IPS-NIHi7 (cell line): ENCODE results near the gene SLC26A6.

Experiments used
- DNase-seq: peaks from one replicate; pipeline ENCODE4 v3.0.0; 2012; ENCODE audit warnings: mixed read lengths; ENCODE audit errors: extremely low spot score

SLC26A6 gene

DNA sequence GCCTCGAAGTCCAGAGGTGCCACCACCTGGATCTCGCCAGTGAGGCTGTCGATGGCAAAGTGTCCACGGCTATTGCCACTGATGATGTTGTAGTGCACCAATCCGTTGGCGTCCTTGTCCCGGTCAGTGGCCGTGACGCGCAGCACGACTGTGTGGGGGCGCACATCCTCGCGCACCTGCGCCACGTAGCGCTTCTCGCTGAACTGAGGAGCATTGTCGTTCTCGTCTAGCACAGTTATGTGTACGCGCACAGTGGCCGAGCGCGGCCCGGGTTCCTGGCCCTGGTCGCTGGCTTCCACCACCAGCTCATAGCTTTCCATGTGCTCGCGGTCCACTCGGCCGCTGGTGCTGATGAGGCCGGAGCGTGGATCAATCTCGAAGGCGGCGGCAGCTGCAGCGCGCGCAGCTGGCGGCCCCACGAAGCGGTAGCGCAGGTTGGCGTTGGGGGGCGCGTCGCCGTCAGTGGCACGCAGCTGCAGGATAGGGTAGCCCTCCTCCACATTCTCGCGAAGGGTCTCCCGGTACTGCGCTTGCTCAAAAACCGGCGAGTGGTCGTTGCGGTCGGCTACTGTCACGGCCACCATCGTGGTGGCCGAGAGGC lies 25.6 kb upstream of the SLC26A6 start:
- DNase-seq: no peak

DNA sequence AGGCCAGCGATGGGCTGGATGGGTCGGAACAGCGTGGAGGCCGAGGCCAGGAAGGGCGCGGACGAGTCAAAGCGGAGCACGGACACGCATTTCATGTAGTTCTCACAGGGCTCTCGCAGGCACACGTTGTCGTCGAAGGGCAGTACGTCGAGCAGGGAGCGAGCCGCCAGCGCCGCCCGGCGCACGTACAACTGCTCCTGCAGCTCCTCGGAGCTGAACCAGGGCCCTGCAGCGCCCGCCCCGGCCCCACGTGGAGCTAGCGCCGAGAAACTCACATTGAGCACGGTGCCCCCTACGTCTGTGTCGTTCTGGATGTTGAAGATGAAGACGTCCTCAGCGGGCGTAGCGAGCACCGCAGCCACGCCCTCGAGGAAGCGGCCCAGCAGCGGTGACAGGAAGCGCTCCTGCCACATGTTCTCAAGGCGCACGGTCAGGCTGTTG lies 21.6 kb upstream of the SLC26A6 start:
- no peak for DNase-seq

DNA sequence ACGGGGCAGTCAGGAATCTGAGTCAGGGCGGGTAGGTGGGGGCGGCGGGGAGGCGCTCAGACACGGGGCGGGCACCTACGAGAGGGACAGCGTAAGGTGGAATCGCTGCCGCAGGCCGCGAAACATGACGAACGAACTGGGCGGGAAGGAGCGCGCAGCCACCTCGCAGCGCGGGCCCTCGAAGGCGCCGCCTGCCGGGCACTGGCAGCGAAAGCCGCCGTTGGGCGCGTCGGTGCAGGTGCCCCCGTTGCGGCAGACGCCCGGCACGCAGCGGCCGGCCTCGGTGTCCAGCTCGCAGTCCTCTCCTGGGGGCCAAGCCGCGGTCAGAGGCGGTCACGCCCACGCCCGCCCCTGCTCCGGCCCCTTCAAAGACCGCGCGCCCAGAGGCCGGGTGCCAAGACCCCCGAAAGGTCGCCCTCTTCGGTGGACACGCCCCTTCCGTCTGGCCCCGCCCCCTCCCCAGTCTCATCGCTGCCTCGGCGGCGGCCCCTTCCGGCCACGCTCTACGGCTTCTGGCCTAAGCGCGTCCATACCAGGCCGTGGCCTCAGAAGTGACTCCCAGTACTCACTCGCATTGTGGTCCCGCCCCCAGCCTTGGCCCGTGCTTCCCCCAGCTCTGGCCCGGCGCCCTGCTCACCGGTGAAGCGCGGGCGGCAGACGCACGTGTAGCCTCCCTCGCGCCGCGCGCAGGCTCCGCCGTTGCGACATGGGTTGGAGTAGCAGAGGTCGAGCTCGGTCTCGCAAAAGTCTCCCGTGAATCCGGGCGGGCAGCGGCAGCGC lies 21.0 kb upstream of the SLC26A6 start:
- peak; percentile 98 for DNase-seq

DNA sequence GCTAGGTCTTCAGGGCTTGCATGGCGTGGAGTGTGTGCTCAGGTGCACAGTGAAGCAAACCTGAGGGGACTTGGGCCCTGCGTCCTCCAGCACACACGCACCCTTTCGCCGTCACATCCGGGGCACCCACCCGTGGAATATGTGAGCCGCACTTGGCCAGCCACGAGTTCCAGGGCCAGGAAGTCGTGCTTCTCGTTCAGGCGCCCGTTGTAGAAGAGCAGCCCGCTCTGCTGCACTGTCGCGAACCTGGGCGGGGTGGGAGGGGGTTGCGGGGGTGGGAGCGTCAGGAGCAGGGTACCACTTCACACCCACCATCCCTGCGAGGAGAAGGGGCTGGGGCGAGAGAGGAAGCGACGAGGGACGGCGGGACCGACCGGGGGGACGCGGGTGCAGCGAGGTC lies 20.3 kb upstream of the SLC26A6 start:
- DNase-seq: no peak

DNA sequence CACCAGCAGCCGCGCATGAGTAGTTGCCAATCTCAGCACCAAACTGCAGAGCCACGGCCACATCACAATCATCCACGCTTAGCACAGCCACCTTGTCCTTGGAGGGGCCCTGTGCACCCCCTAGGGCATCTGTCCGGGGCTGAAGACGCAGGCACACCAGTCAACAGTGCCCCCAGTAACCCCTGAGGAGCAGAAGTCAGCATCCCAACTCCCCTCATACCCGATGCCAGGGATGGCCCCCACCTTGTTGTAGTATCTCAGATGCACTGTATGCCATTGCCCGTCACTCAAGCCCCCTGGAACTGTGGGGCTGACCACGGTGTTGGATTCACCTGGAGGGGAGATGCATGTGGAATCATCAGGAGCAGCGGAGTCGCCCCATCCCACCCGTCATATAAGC lies 19.8 kb upstream of the SLC26A6 start:
- no peak for DNase-seq

DNA sequence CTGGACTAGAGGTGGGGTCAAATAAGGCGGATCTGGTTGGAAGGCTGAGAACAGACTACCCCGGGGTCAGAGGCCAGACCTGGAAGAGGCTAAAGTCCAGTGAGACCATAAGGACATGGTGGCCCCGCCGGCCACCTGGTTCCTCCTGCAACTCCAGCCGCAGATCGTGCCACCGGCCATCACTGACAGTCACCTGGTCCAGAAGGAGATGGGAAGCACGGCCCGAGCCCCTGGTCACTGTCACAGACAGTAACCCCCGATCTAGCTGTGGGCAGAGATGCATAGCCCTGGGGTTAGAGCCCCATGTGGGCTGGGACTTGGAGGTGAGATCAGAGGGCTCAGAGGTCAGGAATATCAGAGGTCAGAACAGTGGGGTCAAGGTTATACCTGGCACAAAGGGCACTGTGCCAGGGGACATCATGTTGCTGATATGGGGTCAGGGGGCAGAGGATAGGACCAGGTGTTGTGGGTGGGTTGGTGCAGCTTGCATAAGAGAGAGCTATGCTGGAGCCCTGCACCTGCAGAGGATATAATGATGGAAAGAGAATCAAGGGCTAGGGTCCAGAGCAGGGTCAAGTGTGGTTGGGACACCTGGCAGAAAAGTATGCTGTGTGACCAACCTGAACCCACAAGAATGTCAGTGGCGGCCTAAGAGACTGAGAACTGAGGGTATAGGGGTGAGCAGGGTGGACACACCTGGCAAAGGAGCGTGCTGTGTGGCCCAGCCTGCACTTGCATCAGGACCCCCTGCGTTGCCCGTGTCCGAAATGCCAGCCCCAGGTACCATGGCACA lies 17.9 kb upstream of the SLC26A6 start:
- no peak for DNase-seq

DNA sequence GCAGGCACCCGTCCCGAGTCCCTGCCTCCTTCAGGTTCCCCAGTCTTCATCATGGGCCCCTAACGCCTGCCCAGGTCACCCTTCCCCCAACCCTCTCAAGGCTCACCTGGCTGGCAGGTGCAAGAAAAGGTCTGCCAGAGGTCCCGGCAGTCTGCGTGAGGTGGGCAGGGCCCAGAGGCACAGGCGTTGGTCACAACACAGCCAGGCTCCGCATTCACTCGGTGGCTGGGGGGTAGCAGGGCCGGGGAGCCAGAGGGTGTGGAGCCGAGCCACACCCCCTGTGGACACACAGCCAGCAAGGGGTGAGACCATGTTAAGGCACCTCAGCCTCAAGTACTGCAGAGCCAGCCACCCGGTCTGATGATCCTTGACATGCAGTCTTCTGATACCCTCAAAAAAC lies 16.5 kb upstream of the SLC26A6 start:
- no peak for DNase-seq

DNA sequence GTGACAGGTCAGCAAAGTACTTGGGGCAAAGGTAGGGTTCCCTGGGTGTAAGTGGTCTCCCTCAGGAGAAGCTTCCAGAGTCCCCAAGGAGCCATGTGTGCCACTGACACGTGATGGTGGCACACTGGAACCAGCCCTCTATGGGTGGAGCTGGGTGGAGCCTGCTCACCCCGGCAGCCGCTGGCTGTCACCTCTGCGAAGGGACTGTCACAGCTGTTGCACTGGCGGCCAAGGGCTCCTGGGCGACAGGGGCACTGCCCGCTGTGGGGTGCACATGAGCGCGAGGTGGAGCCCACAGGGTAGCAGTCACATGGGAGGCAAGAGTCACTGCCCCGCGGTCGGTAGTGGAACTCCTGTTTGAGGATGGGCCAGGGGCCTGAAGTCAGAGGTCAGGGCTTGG lies 15.5 kb upstream of the SLC26A6 start:
- DNase-seq: no peak

DNA sequence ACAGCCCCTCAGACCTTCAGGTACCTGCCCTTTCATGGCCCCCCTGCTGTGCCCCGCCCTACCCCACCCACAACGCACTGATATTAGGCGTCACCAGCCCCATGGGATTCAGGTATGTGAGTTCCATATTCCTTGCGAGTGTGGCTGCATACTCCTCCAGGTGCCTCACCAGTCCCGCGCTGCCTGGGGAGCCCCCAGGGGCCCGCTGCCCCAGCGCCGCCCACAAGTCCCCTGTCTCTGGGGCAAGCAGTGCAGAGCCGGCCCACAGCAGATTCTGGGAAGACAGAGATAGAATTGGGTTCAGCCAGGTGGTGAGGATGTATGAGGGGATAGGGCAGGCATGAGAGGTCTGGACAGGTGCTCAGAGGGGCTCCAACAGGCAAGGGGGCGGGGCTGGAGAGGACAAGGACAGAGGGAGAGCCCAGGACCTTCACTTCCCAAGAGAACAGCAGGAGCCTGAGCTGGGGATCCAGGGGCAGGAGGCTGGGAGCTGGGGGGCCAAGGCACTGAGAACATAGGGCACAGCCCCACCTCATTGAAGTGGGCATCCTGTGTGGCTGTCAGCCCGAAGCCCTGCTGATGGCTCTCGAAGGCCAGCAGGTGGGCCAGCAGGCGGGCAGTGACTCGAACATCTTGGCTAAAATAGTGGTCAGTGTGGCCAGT lies 13.1 kb upstream of the SLC26A6 start:
- no peak for DNase-seq

DNA sequence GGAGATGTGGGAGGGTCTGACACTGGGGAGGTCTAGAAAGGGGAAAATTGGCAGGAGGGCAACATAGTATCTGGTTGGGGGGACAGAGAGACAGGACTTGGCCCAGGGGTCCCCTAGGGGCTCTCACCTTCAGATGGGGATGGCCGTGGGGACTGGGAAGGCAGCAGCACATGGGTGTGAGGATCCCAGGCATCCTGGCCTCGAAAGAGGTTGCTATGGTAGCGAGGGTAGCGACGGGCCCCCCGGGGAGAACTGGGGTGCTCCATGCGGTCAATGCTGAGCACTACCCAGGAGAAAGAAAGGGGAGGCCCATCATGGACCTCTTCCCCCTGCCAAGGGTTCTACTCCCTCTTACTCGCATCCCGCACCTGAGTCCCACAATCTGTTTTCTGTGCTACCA lies 12.5 kb upstream of the SLC26A6 start:
- DNase-seq: no peak

DNA sequence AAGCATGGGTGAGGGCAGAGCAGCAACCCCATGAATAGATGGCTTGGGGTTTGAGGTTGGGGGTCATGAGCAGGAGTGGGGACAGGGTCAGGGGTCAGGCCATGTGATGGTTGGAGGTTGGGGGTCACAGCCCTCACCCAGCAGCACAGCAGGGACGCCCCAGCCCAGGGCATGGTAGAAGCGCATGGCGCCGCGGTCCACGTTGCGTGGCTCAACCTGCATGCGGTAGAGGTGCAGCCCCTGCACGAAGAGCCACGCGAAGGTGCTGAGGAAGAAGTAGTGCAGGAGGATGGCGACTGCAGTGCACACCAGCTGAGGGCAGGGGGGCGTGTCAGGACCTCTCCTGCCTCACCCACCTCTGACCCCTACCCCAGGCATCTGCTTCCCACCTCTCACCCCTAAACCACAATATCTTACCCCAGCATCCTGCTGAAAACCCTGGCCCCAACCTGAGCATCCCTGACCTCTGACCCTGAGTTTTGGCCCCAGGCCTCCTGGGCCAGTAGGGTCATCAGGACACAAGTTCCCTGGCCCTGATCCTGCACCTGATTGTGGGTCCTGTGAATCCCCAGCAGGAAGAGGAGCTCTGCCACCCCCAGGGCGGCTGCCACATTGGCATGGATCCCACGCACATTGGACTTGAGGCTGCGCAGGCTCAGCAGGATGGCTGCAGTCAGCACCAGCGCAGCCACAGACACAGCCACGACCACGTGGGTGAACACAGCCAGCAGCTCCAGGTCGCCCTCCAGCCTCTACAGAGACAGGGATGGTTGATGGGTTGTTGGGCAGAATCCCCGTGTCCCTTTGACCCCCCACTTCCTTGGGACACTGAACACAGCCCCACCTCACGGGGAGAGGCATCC lies 9.9 kb upstream of the SLC26A6 start:
- DNase-seq: no peak

DNA sequence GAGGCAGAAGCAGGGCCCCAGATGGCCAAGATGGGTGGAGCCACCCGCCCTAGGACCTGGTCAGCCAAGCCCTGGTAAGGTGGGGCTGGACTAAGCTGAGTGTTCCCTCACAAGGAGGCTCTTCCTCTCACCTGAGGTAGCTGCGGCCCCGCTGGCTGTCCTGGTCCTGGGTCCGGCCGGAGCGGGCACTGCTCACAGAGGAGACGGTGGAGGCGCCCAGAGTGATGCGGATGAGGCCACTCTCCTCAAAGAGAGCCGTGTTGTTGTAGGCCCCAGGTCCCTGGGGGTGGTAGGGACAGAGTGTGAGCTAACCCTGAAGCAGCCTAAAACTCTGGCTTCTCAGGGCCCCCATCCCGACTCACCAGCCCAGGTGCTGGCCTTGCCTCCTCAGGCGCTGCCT lies 7.3 kb upstream of the SLC26A6 start:
- no peak for DNase-seq

DNA sequence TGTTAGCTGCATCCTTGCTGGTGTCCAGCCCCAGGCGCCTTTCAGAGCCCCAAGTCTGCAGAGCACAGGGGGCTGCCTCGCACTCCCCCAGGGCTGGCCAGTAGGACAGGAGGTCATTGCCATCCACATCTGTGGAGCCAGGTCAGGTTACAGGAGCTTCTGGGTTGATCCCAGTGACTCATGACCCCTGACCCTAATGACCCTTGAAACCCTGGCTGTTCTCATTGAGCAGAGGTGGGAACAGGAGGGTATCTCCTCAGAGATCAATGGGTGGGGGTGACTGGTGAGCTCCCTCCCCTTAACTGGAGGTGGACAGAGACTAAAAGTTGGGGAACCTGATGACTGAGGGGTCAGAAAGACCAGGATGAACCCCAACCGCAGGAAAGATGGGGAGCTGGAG lies 6.1 kb upstream of the SLC26A6 start:
- DNase-seq: no peak

DNA sequence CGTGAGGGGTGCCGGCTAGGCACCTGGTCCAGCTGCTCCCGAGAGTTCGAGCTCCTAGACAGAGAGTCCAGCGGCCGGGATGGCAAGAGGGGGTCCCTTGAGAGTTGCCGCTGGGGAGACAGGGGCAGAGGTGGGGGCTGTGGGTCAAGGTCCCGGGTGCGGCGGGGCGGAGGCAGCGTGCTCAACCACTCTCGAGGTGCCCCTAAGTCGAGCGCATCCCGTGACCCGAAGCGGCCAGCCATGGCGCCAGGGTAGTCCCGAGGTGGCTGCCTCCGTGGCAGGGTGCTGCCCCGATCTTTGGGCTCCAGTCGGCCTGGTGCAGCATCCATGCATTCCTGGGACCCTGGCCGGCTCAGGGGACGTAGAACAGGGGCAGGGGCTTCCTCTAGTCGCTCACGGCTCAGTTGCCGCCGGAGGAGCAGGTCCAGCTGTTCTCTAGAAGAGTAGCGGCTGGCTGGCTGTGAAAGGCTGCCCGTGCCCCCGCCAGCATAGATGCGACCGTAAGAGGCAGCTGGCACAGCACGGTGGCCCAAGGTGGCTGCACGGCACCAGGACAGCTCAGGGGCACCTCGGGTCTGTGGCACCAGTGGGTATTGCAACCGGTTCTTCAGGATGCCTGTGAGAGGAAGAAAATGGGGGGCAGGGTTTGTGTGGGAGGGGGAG lies 4.8 kb upstream of the SLC26A6 start:
- no peak for DNase-seq

DNA sequence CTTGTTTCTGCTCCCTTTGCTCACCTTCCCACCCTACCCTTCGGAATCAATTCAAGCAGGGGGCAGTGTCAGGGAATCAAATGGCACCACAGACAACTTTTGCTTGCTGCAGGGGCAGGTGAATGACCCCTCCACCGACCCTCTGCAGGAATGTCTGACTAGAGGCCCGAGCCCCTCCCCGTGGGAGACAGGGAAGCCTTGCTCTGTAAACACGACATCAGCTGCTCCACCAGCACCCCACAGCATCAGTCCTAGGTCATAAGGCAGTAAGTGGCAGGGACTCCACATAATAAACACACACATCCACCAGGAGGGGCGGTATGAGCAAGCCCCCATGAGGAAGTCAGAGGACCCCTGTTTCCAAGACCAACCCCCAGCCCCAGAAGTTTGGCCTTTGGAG lies 2.0 kb upstream of the SLC26A6 start:
- DNase-seq: no peak

DNA sequence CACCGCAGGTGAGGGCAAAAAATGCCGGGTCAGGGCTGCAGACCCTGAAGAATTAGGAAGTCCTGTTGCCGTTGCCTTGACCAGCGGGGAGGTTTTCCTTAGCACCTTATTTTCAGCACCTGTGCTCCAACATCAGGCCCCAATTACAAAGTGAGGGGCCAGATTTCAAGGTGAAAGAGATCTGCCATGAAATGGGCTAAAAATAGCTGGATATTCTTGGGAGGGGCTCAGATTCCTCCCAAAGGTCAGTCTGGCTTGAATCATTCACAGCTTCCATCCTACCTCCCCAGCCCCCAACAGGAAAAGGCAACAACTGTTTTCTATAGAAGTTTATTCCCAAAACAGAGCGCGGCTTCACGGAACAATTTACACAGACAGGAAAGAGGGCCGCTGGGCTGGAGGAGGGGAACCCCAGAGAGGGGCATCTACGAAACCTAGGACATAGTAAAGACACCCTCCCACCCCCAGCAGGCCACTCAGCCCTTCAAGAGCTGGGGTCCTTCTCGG lies 941 bp upstream of the SLC26A6 start:
- peak; percentile 21 for DNase-seq

DNA sequence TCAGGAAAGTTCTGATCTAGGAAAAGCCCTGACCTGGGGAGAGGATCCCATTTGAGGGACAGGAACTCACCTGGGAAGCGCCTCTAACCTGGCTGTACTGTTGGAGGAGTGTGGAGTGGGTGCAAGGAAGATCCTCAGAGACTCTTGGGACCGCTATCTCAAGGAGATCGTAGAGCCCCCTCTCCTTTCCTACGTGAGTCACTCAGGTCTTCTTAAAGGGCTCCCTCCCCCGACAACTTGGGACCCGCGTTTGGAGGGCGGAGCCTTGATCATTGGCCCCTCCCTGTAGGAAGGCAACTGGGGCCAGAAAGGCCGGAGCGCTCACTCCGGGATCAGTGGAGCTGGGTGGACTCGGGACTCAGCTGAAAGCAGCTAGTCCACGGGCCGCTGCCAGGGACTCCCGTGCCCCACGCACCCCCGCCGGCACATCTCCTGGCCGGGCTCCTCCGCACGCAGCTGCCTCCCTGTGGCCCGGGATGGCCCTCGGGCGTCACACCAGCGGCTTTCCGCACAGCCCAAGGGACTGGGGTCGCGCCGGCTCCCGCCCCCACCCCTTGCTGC lies 520 bp downstream of the SLC26A6 start:
- DNase-seq: peak; percentile 89

DNA sequence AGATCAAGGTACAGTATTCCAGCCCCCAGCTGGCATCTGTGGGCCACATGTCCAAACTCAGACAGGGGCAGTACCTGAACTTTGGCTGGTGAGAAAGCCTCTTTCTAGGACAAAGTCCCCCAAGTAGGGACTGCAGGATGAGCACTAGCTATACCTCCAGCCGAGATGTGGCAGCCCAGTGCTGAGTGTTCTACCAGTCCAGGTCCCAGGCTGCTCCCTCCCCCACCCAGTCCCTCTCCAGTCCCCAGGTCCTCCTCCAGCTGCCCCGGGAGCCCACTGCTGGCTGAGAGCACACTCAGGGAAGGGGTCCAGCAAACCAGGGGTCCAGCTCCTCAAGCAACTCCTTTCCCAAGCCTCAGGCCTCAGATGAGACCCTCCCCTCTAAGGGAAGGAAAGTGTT lies 1.5 kb downstream of the SLC26A6 start:
- no peak for DNase-seq

DNA sequence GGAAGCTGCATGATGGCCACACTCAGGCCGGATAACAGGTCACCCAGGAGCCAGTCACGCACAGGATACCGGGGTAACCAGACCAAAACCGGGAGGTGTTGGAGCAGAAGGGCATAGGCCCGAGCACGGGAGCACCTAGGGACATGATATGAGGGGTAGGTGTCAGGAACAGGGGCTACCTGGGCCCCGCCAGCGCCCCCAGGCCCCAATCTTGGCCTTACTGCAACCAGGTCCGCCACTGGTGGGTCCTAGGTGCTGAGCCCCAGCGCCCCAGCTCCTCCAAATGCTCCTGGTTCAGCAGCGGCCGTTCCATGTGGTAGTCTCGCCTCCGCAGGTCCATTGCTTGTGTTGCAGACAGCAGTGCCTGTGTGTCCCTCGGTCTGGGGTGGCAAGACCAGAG lies 2.0 kb downstream of the SLC26A6 start:
- DNase-seq: no peak
